GM12878 (cell line): ENCODE results near the gene VGLL4. TPM values are rescaled to one million over a fixed set of nuclear protein-coding genes. Genes with fewer than 3 reads are reported as not detected.

Experiments
- EP300 ChIP-seq, 2 experiments: fragments of 150-350 bp in 1 of 2; IDR thresholded peaks; 2 replicates each; pipeline ENCODE4 v1.6.1; 2011 to 2012; ENCODE audit warnings: low read depth in 2 of 2, low read length in 2 of 2, borderline replicate concordance in 1 of 2, improper control_type of control experiment in 1 of 2, inconsistent platforms in 1 of 2; ENCODE audit not compliant: control insufficient read depth in 1 of 2
- NFYA ChIP-seq: IDR thresholded peaks from 2 replicates; pipeline ENCODE4 v1.6.1; 2011; ENCODE audit warnings: low read depth, mild to moderate bottlenecking, low read length, improper control_type of control experiment, borderline replicate concordance
- SKIL ChIP-seq: fragments of 450-650 bp; IDR thresholded peaks from 2 replicates; pipeline ENCODE4 v1.6.1; 2017; ENCODE audit warnings: mild to moderate bottlenecking, low read depth, inconsistent platforms; ENCODE audit not compliant: poor library complexity, severe bottlenecking
- SREBF2 ChIP-seq: IDR thresholded peaks from 2 replicates; pipeline ENCODE4 v1.6.1; 2012; ENCODE audit warnings: mild to moderate bottlenecking, low read length
- ZBTB40 ChIP-seq: fragments of 450-650 bp; IDR thresholded peaks from 2 replicates; pipeline ENCODE4 v1.6.1; 2016; ENCODE audit warnings: mild to moderate bottlenecking, moderate library complexity, borderline replicate concordance
- ZNF384 ChIP-seq: IDR thresholded peaks from 2 replicates; pipeline ENCODE4 v1.6.1; 2012; ENCODE audit warnings: low read depth, mild to moderate bottlenecking, low read length, improper control_type of control experiment, borderline replicate concordance
- ZZZ3 ChIP-seq: IDR thresholded peaks from 2 replicates; pipeline ENCODE4 v1.6.1; 2011; ENCODE audit warnings: low read depth; ENCODE audit not compliant: control insufficient read depth, insufficient read length
- polyA plus RNA-seq, 11 experiments: library from polyadenylated mRNA; depleted of rRNA in 4 of 11; unstranded in 6 of 11; stranded (reverse) in 5 of 11; fragments of >200 nt; fragmentation: Nextera tagmentation in 4 of 11; fragmentation: Illumina TruSeq in 1 of 11; extraction: Ambion mirVana in 4 of 11; extraction: Trizol in 1 of 11; gene quantifications; 1 replicate in 1 of 11; 2 replicates in 10 of 11; pipeline versions ENCODE4 v1.2.1 to v1.2.3, GENCODE V29; 2011 to 2016; ENCODE audit warnings: inconsistent platforms in 2 of 11, missing spikeins in 2 of 11, low read depth in 1 of 11
- total RNA-seq, 4 experiments: library from RNA; depleted of rRNA in 3 of 4; stranded (reverse); fragments of >200 nt in 3 of 4; fragmentation: Illumina TruSeq in 1 of 4; extraction: Trizol in 1 of 4; gene quantifications; 2 replicates each; pipeline versions ENCODE4 v1.2.1 to v1.2.3, GENCODE V29; 2013 to 2021

Gene VGLL4
- total and polyA plus RNA-seq, 10 of the 15 experiments (the other 5 are each of a cell fraction or from before 2014, with no cell fraction given), result 0.44 to 38.1 (median 16.1) TPM

GRCh38 chr3:11609481-11609880 is 34.2 kb downstream of the VGLL4 start (continued):
- TF ChIP-seq SKIL (no peak), ZBTB40 (no peak), ZNF384 (no peak), NFYA (no peak), EP300 (IDR thresholded peaks at IDR 0.05; ENCODE audit: borderline replicate concordance in 1 of 2, control insufficient read depth in 1 of 2, low read depth in 2 of 2, low read length in 2 of 2) (no peak), SREBF2 (no peak), ZZZ3 (no peak)
- TF ChIP-seq, all 136 proteins: peak for 0
